A673 (cell line): ENCODE data around the gene MAP3K5. TPM values are rescaled to one million over a fixed set of nuclear protein-coding genes. Genes with fewer than 3 reads are reported as not detected.

ENCODE experiments used
- BruUV-seq: library from RNA; stranded (reverse); fragments of 400-500 nt; replicated peaks from 2 replicates; lab custom pipeline; 2021; lab: Mats Ljungman, UMichigan
- CTCF ChIA-PET: fragments of 300-600 bp; sonication (Branson Sonifier 250); formaldehyde crosslinking; loops from one replicate; lab custom pipeline; 2022; ENCODE audit warnings: antibody characterized with exemption; lab: Charles Lee
- POLR2A ChIA-PET: fragments of 300-600 bp; sonication (Branson Sonifier 250); formaldehyde crosslinking; loops from one replicate; lab custom pipeline; 2022; ENCODE audit warnings: antibody characterized with exemption; ENCODE audit not compliant: low non-redundant PET; lab: Charles Lee
- DNase-seq: peaks from one replicate; pipeline ENCODE4 v3.0.0-alpha.2; 2015; ENCODE audit warnings: low spot score
- H3K27ac ChIP-seq: fragments of 200-600 bp; sonication (generic); 2 replicates; pipeline ENCODE4 v1.5.1; 2016; ENCODE audit warnings: mixed run types, low read depth, mild to moderate bottlenecking, mixed read lengths, antibody characterized with exemption, low read length; ENCODE audit not compliant: poor library complexity, severe bottlenecking
- H3K27me3 ChIP-seq: fragments of 200-600 bp; sonication (generic); replicated peaks from 2 replicates; pipeline ENCODE4 v1.6.1; 2017; ENCODE audit warnings: mixed run types, low read depth, mild to moderate bottlenecking, mixed read lengths, antibody characterized with exemption, low read length; ENCODE audit not compliant: insufficient read depth, poor library complexity
- H3K36me3 ChIP-seq: fragments of 200-600 bp; sonication (generic); 2 replicates; pipeline ENCODE4 v1.6.1; 2016; ENCODE audit warnings: mixed run types, mild to moderate bottlenecking, mixed read lengths, antibody characterized with exemption, low read length; ENCODE audit not compliant: insufficient read depth, poor library complexity, severe bottlenecking
- H3K4me1 ChIP-seq: fragments of 200-600 bp; sonication (generic); 2 replicates; pipeline ENCODE4 v1.6.1; 2017; ENCODE audit warnings: mixed run types, mild to moderate bottlenecking, mixed read lengths, antibody characterized with exemption, low read length; ENCODE audit not compliant: insufficient read depth, poor library complexity, severe bottlenecking
- H3K4me3 ChIP-seq: fragments of 200-600 bp; sonication (generic); 2 replicates; pipeline ENCODE4 v1.5.1; 2016; ENCODE audit warnings: low read depth, mixed run types, mild to moderate bottlenecking, mixed read lengths, low read length; ENCODE audit not compliant: poor library complexity, severe bottlenecking
- H3K9me3 ChIP-seq: fragments of 200-600 bp; sonication (generic); 2 replicates; pipeline ENCODE4 v1.6.1; 2016; ENCODE audit warnings: mixed run types, low read depth, mild to moderate bottlenecking, mixed read lengths, antibody characterized with exemption, low read length; ENCODE audit not compliant: poor library complexity, severe bottlenecking
- EZH2 ChIP-seq: fragments of 200-600 bp; sonication (generic); IDR thresholded peaks from 2 replicates; pipeline ENCODE4 v1.6.1; 2017; ENCODE audit warnings: borderline replicate concordance, low read depth, mild to moderate bottlenecking, mixed read lengths, antibody characterized with exemption, low read length; ENCODE audit not compliant: poor library complexity, severe bottlenecking
- intact Hi-C: fragments of 100-400 bp; cut with micrococcal nuclease; formaldehyde crosslinking; loops from one replicate; pipeline ENCODE4 v1.10.0; 2022; ENCODE audit not compliant: unreplicated experiment
- total RNA-seq: library from RNA; stranded (reverse); gene quantifications from 2 replicates; pipeline ENCODE4 v1.2.3, GENCODE V29; 2021
- TF ChIP-seq, protein P1 (sequence below): fragments of 300-800, 200-600 bp; sonication (generic); conservative IDR thresholded peaks from 2 replicates; pipeline ENCODE4 v1.5.1; 2017; ENCODE audit warnings: low read depth, mild to moderate bottlenecking, antibody characterized with exemption, low read length, moderate library complexity, mixed read lengths

The MAP3K5 gene
- total RNA-seq, 1 experiment from 2014 or later: 5.4 TPM

DNA sequence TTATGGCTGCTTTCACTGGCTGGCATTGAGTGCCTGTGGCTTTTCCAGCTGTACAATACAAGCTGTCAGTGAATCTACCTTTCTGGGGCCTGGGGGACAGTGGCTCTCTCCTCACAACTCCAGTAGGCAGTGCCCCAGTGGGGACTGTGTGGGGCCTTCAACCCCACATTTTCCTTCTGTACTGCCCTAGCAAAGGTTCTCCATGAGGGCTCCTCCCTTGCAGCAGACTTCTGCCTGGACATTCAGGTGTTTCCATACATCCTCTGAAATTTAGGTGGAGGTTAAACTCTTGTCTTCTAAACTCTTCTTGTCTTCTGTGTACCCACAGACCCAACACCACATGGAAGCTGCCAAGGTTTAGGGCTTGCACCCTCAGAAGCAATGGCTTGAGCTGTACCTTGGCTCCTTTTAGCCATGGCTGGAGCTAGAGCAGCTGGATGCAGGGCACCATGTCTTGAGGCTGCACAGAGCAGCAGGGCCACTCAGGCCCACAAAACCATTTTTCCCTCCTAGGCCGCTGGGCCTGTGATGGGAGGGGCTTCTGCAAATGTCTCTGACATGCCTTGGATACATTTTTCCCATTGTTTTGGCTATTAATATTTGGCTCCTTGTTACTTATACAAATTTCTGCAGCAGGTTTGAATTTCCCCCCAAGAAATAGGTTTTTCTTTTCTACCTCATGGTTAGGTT, 39.7 kb upstream of the MAP3K5 start:
- CTCF ChIA-PET: no interaction called here

DNA sequence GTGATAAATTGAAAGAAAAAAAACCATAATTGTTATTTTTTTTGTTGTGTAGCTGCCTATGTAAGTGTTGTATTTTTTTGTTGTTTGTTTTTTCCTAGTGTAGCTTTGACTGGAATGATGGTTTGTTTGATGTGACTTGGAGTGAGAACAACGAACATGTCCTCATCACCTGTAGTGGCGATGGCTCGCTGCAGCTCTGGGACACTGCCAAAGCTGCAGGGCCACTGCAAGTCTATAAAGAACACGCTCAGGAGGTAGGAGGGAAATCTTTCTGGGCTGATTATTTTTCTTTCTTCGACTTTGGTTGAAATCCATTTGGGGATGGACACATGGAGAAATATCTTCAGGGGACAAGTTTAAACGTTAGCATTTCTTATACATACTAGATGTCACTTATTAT, 33.9 kb upstream of the MAP3K5 start:
- ChIA-PET CTCF (no interaction called here), POLR2A (no interaction called here)
- intact Hi-C loops: no loop called here

More for the DNA sequence above, 39.7 kb upstream of the MAP3K5 start:
- BruUV-seq: no TSS peak
- DNase-seq: no peak
- POLR2A ChIA-PET: no interaction called here
- TF ChIP-seq, protein P1, sequence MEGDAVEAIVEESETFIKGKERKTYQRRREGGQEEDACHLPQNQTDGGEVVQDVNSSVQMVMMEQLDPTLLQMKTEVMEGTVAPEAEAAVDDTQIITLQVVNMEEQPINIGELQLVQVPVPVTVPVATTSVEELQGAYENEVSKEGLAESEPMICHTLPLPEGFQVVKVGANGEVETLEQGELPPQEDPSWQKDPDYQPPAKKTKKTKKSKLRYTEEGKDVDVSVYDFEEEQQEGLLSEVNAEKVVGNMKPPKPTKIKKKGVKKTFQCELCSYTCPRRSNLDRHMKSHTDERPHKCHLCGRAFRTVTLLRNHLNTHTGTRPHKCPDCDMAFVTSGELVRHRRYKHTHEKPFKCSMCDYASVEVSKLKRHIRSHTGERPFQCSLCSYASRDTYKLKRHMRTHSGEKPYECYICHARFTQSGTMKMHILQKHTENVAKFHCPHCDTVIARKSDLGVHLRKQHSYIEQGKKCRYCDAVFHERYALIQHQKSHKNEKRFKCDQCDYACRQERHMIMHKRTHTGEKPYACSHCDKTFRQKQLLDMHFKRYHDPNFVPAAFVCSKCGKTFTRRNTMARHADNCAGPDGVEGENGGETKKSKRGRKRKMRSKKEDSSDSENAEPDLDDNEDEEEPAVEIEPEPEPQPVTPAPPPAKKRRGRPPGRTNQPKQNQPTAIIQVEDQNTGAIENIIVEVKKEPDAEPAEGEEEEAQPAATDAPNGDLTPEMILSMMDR: no peak
- no peak for TF ChIP-seq EZH2
- Histone ChIP-seq H3K36me3 (peaks cover 37% of the 10 kb centered on the region), H3K4me1 (no peaks in the 10 kb centered on the region), H3K27ac (no peak overlapping the region), H3K9me3 (peaks cover 18% of the 10 kb centered on the region), H3K27me3 (no peaks in the 10 kb centered on the region), H3K4me3 (no peak overlapping the region)
- intact Hi-C loops: no loop called here

DNA sequence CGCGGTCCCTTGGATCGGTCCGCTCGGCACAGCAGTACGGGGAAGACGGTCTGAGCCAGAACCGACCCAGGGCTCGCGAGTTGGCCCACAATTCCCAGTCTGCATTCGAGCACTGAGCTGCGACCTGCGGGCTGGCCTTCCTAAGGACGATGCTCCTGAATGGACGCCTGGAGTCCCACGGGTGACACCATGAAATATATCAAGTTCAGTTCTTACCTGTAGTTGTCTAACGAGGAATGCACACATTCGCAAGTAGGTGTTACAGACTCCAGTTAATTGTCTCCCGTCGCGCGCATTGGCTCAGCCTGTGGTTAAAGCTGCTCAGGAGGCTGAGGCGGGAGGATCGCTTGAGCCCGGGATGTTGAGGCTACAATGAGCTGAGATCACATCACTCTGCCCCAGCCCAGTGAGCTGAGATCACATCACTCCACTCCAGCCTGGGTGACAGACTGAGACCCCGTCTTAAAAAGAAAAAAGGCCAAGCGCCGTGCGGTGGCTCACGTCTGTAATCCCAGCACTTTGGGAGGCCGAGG, 30.9 kb upstream of the MAP3K5 start:
- ChIA-PET CTCF (no interaction called here), POLR2A (no interaction called here)
- Histone ChIP-seq H3K27ac (peak overlapping the region; percentile 94), H3K36me3 (no peaks in the 10 kb centered on the region), H3K4me3 (peak overlapping the region; percentile 93), H3K9me3 (no peaks in the 10 kb centered on the region), H3K4me1 (no peaks in the 10 kb centered on the region), H3K27me3 (no peaks in the 10 kb centered on the region)
- BruUV-seq: no TSS peak
- DNase-seq: peak; percentile 5
- TF ChIP-seq, protein P1: no peak
- TF ChIP-seq EZH2: no peak
- intact Hi-C loops: no loop called here

More for the DNA sequence above, 33.9 kb upstream of the MAP3K5 start:
- H3K4me3 ChIP-seq: no peak overlapping the region
- peaks cover 23% of the 10 kb centered on the region for H3K36me3 ChIP-seq
- H3K9me3 ChIP-seq: peaks cover 7% of the 10 kb centered on the region
- no TSS peak for BruUV-seq
- no peaks in the 10 kb centered on the region for H3K4me1 ChIP-seq
- H3K27ac ChIP-seq: no peak overlapping the region
- no peaks in the 10 kb centered on the region for H3K27me3 ChIP-seq
- no peak for DNase-seq
- no peak for TF ChIP-seq EZH2
- TF ChIP-seq, protein P1: no peak
